ENCODE results near the gene VAV2. TPM values are rescaled to one million over a fixed set of nuclear protein-coding genes. Genes with fewer than 3 reads are reported as not detected.

The VAV2 gene
- total RNA-seq, 1 experiment from 2014 or later, result 30.7 TPM

DNA sequence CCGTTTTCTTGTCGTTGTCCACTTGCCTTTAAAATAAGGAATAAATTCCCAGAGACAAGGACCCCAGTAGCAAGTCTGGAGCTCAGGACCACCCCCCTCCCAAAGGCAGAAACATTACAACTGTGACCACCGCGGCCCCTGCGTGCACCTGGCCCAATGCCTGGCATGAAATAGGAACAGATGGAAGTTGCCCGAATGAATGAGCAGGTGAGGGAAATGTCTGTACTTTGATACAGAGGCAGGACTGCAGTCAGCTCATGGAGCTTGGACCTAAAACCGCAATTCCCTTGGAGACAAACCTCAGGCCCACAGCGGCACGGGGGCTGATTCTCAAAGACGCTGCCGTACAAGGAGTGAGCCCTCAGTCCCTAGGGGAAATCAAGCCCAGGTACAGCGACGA, 198.7 kb downstream of the VAV2 start:
- Mint-ChIP-seq H3K27me3 (ENCODE audit: unreplicated experiment) (no peaks in the 10 kb centered on the region), H3K36me3 (ENCODE audit: insufficient read depth, unreplicated experiment) (peaks cover 29% of the 10 kb centered on the region), H3K9me3 (ENCODE audit: low read depth, unreplicated experiment) (no peaks in the 10 kb centered on the region), H3K4me1 (ENCODE audit: low read depth, unreplicated experiment) (no peaks in the 10 kb centered on the region), H3K27ac (ENCODE audit: unreplicated experiment) (no peak overlapping the region), H3K4me3 (ENCODE audit: low read depth, unreplicated experiment) (no peak overlapping the region)
- TF ChIP-seq, protein P1, sequence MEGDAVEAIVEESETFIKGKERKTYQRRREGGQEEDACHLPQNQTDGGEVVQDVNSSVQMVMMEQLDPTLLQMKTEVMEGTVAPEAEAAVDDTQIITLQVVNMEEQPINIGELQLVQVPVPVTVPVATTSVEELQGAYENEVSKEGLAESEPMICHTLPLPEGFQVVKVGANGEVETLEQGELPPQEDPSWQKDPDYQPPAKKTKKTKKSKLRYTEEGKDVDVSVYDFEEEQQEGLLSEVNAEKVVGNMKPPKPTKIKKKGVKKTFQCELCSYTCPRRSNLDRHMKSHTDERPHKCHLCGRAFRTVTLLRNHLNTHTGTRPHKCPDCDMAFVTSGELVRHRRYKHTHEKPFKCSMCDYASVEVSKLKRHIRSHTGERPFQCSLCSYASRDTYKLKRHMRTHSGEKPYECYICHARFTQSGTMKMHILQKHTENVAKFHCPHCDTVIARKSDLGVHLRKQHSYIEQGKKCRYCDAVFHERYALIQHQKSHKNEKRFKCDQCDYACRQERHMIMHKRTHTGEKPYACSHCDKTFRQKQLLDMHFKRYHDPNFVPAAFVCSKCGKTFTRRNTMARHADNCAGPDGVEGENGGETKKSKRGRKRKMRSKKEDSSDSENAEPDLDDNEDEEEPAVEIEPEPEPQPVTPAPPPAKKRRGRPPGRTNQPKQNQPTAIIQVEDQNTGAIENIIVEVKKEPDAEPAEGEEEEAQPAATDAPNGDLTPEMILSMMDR (IDR thresholded peaks at IDR 0.05; ENCODE audit: unreplicated experiment), result no peak
- CTCF ChIA-PET, result no interaction called here
- DNase-seq, result no peak
- intact Hi-C loops (cut with micrococcal nuclease; ENCODE audit: unreplicated experiment), result loop anchor here (2.0 kb wide), 1 partner anchor 199 kb away; the partner anchor contains the start of gene VAV2
- no TSS peak for BruUV-seq (replicated peaks)

DNA sequence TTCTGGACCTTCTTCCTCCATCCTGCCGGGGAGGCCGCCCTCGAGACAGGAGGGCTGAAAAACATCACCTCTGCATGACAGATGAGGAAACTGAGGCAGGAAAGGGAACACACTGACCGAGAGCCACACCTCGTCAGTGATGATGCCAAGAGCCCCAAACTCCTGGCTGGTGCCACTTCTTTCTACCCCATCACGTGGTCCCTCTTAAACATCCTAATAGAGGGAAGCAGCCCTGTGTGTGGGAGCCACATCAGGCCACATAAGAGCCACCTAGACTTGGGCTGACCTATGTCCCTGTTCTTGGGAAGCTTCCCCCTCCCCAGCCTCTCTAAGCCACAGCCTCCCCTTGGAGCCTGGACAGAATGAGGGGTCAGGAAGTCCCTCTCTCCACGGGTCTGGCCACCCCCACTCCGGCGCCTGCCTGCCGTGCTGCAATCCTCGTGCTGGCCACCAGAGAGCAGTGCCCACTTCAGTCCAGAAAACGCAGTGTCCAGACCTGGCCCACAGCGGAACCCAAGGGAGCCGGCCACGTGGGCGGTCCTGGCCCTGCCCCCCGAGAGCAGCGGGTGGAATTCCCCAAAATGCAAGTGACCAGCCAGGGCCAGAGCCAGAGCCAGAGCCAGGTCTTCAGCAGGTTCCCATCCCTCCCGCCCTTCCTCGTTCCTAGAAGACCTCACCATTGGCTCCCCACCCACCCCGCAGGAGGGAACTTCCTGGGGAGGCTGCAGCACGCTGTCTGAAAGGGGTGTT, 199.2 kb downstream of the VAV2 start:
- BruUV-seq (replicated peaks), result no TSS peak
- intact Hi-C loops (cut with micrococcal nuclease; ENCODE audit: unreplicated experiment), result loop anchor here (2.0 kb wide), 1 partner anchor 200 kb away; the partner anchor contains the start of gene VAV2
- H3K9me3 Mint-ChIP-seq (ENCODE audit: low read depth, unreplicated experiment), result no peaks in the 10 kb centered on the region
- peak; percentile 68 for DNase-seq
- no peak overlapping the region for H3K27ac Mint-ChIP-seq (ENCODE audit: unreplicated experiment)
- peaks cover 29% of the 10 kb centered on the region for H3K36me3 Mint-ChIP-seq (ENCODE audit: insufficient read depth, unreplicated experiment)
- H3K27me3 Mint-ChIP-seq (ENCODE audit: unreplicated experiment), result no peaks in the 10 kb centered on the region
- CTCF ChIA-PET, result interaction anchor here (0.6 kb wide), 1 partner anchor 213 kb away, joined by 6 read pairs; no protein-coding TSS in a partner anchor
- TF ChIP-seq, protein P1 (IDR thresholded peaks at IDR 0.05; ENCODE audit: unreplicated experiment), result peak; percentile 66
- no peaks in the 10 kb centered on the region for H3K4me1 Mint-ChIP-seq (ENCODE audit: low read depth, unreplicated experiment)
- no peak overlapping the region for H3K4me3 Mint-ChIP-seq (ENCODE audit: low read depth, unreplicated experiment)

DNA sequence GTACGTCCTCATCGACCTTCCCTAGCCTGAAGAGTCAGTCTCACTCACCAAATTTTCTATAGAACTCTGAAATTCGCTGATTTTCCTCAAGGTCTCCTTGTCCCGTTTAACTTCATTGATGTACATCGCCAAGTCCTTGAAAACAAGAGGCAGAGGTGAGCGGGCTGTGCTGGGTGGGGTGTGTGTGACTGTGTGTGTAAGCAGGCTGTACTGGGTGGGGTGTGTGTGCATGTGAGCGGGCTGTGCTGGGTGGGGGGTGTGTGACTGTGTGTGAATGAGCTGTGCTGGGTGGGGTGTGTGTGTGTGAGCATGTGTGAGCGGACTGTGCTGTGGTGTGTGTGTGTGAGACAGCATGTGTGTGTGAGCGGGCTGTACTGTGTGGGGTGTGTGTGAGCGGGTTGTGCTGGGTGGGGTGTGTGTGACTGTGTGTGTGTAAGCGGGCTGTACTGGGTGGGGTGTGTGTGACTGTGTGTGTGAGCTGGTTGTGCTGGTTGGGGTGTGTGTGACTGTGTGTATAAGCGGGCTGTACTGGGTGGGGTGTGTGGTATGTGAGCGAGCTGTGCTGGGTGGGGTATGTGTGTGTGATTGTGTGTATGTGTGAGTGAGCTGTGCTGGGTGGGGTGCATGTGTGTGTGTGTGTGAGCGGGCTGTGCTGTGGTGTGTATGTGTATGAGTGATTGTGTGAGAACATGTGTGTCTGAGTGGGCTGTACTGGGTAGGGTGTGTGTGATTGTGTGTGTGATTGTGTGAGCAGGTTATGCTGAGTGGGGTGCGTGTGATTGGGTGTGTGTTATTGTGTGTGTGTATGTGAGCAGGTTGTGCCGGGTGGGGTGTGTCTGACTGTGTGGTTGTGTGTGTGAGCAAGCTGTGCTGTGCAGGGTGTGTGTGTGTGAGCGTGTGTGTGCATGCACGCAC, 200.1 kb downstream of the VAV2 start:
- Mint-ChIP-seq H3K27ac (ENCODE audit: unreplicated experiment) (no peak overlapping the region), H3K4me3 (ENCODE audit: low read depth, unreplicated experiment) (no peak overlapping the region), H3K9me3 (ENCODE audit: low read depth, unreplicated experiment) (no peaks in the 10 kb centered on the region), H3K36me3 (ENCODE audit: insufficient read depth, unreplicated experiment) (peaks cover 29% of the 10 kb centered on the region), H3K27me3 (ENCODE audit: unreplicated experiment) (no peaks in the 10 kb centered on the region), H3K4me1 (ENCODE audit: low read depth, unreplicated experiment) (no peaks in the 10 kb centered on the region)
- TF ChIP-seq, protein P1 (IDR thresholded peaks at IDR 0.05; ENCODE audit: unreplicated experiment), result no peak
- intact Hi-C loops (cut with micrococcal nuclease; ENCODE audit: unreplicated experiment), result loop anchor here (2.0 kb wide), 1 partner anchor 201 kb away; the partner anchor contains the start of gene VAV2
- BruUV-seq (replicated peaks), result no TSS peak
- DNase-seq, result no peak
- CTCF ChIA-PET, result interaction anchor here (0.6 kb wide), 1 partner anchor 214 kb away, joined by 6 read pairs; no protein-coding TSS in a partner anchor

DNA sequence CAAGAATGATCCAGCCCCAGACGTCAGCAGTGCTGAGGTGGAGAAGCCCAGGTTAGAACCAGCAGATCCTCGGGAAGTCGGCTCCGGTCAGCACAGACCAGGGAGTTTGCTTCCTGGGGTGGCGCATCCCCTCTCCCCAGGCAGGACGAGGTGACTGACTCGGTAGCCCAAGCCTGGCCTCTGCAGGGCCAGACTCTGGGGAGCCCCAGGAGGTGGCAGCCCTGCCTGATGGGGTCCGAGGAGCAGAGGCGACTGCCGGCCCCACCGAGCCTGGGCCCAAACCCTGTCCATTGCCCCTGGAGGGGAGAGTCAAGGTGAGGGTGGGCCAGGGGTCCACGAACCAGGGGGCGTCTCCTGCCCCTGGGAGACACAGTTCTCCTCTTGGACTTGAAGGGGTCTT, 201.1 kb downstream of the VAV2 start:
- DNase-seq, result no peak
- H3K36me3 Mint-ChIP-seq (ENCODE audit: insufficient read depth, unreplicated experiment), result peaks cover 29% of the 10 kb centered on the region
- no peak overlapping the region for H3K27ac Mint-ChIP-seq (ENCODE audit: unreplicated experiment)
- no peak overlapping the region for H3K4me3 Mint-ChIP-seq (ENCODE audit: low read depth, unreplicated experiment)
- H3K9me3 Mint-ChIP-seq (ENCODE audit: low read depth, unreplicated experiment), result no peaks in the 10 kb centered on the region
- TF ChIP-seq, protein P1 (IDR thresholded peaks at IDR 0.05; ENCODE audit: unreplicated experiment), result no peak
- intact Hi-C loops (cut with micrococcal nuclease; ENCODE audit: unreplicated experiment), result no loop called here
- H3K4me1 Mint-ChIP-seq (ENCODE audit: low read depth, unreplicated experiment), result no peaks in the 10 kb centered on the region
- H3K27me3 Mint-ChIP-seq (ENCODE audit: unreplicated experiment), result no peaks in the 10 kb centered on the region
- CTCF ChIA-PET, result no interaction called here
- no TSS peak for BruUV-seq (replicated peaks)

Data from Calu3 (cell line).